ENCODE results near the gene SPINDOC.

Gene SPINDOC

GRCh38 chr11:63837027-63837688, 23.9 kb downstream of the SPINDOC start:
- Histone ChIP-seq H3K9me3 (ENCODE audit: control insufficient read depth in 1 of 2, low read length in 2 of 2) (no peaks in the 10 kb centered on the region), H3K4me1 (ENCODE audit: control insufficient read depth in 1 of 2, insufficient read depth in 2 of 2, low read length in 2 of 2) (peaks cover 26 to 29% of the 10 kb centered on the region in 2 donors), H3K4me3 (ENCODE audit: low read depth in 1 of 2, low read length in 2 of 2) (peak overlapping the region in 1 of 2 donors; percentile 66), H3K27ac (ENCODE audit: low read length) (no peak overlapping the region), H3K27me3 (ENCODE audit: low read depth, low read length) (no peaks in the 10 kb centered on the region), H3K36me3 (ENCODE audit: control insufficient read depth in 1 of 2, insufficient read depth in 2 of 2, low read length in 2 of 2) (peaks cover 0 to 4% of the 10 kb centered on the region in 2 donors)

DNA sequence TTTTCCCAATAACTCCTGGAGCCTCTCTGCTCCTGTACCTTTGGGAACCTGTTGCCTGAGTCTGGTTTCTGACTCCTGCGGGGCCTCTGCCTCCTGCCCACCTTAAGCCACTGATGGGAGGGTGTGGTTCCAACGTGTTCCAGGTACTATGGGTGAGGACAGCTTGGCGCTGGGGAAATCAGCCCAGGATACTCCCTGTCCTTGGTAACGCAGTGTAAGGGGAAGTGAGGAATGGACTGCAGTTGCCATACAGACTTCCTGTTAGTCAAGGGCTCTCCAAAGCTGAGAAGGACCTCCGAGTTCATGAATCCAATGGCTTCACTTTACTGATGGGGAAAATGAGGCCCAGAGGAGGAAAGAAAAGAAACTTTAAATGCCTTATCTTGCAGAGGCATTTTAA, 24.5 kb downstream of the SPINDOC start:
- Histone ChIP-seq H3K36me3 (ENCODE audit: control insufficient read depth in 1 of 2, insufficient read depth in 2 of 2, low read length in 2 of 2) (peaks cover 0 to 4% of the 10 kb centered on the region in 2 donors), H3K27ac (ENCODE audit: low read length) (peak overlapping the region; percentile 87), H3K4me1 (ENCODE audit: control insufficient read depth in 1 of 2, insufficient read depth in 2 of 2, low read length in 2 of 2) (peaks cover 30 to 35% of the 10 kb centered on the region in 2 donors), H3K9me3 (ENCODE audit: control insufficient read depth in 1 of 2, low read length in 2 of 2) (no peaks in the 10 kb centered on the region), H3K4me3 (ENCODE audit: low read depth in 1 of 2, low read length in 2 of 2) (peak overlapping the region in 1 of 2 donors; percentile 66), H3K27me3 (ENCODE audit: low read depth, low read length) (no peaks in the 10 kb centered on the region)

GRCh38 chr11:63838150-63838677, 25.0 kb downstream of the SPINDOC start:
- H3K4me3 ChIP-seq (ENCODE audit: low read depth in 1 of 2, low read length in 2 of 2): peak overlapping the region; percentile 66 to 94
- peak overlapping the region; percentile 87 for H3K27ac ChIP-seq (ENCODE audit: low read length)
- H3K36me3 ChIP-seq (ENCODE audit: control insufficient read depth in 1 of 2, insufficient read depth in 2 of 2, low read length in 2 of 2): peaks cover 0 to 4% of the 10 kb centered on the region in 2 donors
- H3K27me3 ChIP-seq (ENCODE audit: low read depth, low read length): no peaks in the 10 kb centered on the region
- H3K4me1 ChIP-seq (ENCODE audit: control insufficient read depth in 1 of 2, insufficient read depth in 2 of 2, low read length in 2 of 2): peaks cover 30 to 40% of the 10 kb centered on the region in 2 donors
- H3K9me3 ChIP-seq (ENCODE audit: control insufficient read depth in 1 of 2, low read length in 2 of 2): no peaks in the 10 kb centered on the region

- Histone ChIP-seq H3K4me1 (ENCODE audit: control insufficient read depth in 1 of 2, insufficient read depth in 2 of 2, low read length in 2 of 2) (peaks cover 30 to 46% of the 10 kb centered on the region in 2 donors), H3K36me3 (ENCODE audit: control insufficient read depth in 1 of 2, insufficient read depth in 2 of 2, low read length in 2 of 2) (peaks cover 0 to 7% of the 10 kb centered on the region in 2 donors), H3K9me3 (ENCODE audit: control insufficient read depth in 1 of 2, low read length in 2 of 2) (no peaks in the 10 kb centered on the region), H3K4me3 (ENCODE audit: low read depth in 1 of 2, low read length in 2 of 2) (peak within 1 kb of the TSS; percentile 92 to 94), H3K27me3 (ENCODE audit: low read depth, low read length) (no peaks in the 10 kb centered on the region), H3K27ac (ENCODE audit: low read length) (peak within 1 kb of the TSS; percentile 87)
Observed at GRCh38 chr11:63838678-63839507, 25.6 kb downstream of the SPINDOC start, which contains the start of gene MARK2. TSS of gene MARK2 (plus strand) at chr11:63839110. CDS start at chr11:63839507, 397 bp downstream.

DNA sequence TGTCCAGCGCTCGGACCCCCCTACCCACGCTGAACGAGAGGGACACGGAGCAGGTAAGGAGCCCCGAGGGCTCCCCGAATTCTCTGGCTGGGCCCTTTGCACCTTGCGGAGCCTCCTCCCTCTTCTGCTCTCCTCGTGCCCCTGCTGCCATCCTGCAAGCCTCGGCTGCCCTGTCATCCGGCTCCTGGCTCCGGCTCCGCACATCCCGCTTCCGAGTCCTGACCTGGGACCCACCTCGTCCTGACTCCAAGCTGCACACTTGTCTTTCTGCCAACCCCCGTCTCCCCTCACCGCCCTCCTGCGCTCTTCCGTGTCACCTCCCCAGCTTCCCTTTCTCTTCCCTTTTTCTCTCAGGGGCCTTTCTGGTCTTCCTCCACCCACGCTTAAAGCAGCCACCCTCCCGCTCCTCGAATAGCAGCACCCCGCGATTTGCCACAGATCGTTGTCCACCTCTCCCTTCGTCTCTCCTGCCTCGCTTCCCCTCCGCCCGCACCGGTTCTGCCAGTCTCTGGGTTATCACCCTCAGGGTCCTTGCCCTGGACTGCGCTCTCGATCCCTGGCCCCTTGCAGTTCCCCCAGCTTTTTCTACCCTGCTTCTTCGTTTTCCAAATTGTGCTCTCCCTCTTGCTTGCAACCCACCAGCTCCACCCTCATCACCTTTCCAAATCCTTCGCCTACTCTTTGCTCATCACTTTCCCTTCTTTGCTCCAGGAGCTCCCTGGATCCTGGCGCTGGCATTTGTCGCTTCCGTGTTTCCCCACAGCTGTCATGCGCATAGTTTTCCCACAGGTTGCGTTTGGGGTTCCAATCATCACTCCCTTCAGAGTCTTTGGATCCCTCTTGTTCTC, 26.5 kb downstream of the SPINDOC start:
- Histone ChIP-seq H3K36me3 (ENCODE audit: control insufficient read depth in 1 of 2, insufficient read depth in 2 of 2, low read length in 2 of 2) (peaks cover 0 to 9% of the 10 kb centered on the region in 2 donors), H3K27ac (ENCODE audit: low read length) (peak overlapping the region; percentile 69), H3K9me3 (ENCODE audit: control insufficient read depth in 1 of 2, low read length in 2 of 2) (no peaks in the 10 kb centered on the region), H3K4me1 (ENCODE audit: control insufficient read depth in 1 of 2, insufficient read depth in 2 of 2, low read length in 2 of 2) (peaks cover 34 to 48% of the 10 kb centered on the region in 2 donors), H3K27me3 (ENCODE audit: low read depth, low read length) (no peaks in the 10 kb centered on the region), H3K4me3 (ENCODE audit: low read depth in 1 of 2, low read length in 2 of 2) (peak overlapping the region; percentile 92 to 94)

GRCh38 chr11:63840356-63841060, 27.3 kb downstream of the SPINDOC start:
- H3K4me1 ChIP-seq (ENCODE audit: control insufficient read depth in 1 of 2, insufficient read depth in 2 of 2, low read length in 2 of 2): peaks cover 38 to 55% of the 10 kb centered on the region in 2 donors
- no peaks in the 10 kb centered on the region for H3K9me3 ChIP-seq (ENCODE audit: control insufficient read depth in 1 of 2, low read length in 2 of 2)
- peak overlapping the region; percentile 69 for H3K27ac ChIP-seq (ENCODE audit: low read length)
- H3K36me3 ChIP-seq (ENCODE audit: control insufficient read depth in 1 of 2, insufficient read depth in 2 of 2, low read length in 2 of 2): peaks cover 0 to 9% of the 10 kb centered on the region in 2 donors
- H3K27me3 ChIP-seq (ENCODE audit: low read depth, low read length): no peaks in the 10 kb centered on the region
- peak overlapping the region; percentile 92 to 94 for H3K4me3 ChIP-seq (ENCODE audit: low read depth in 1 of 2, low read length in 2 of 2)

- peak overlapping the region; percentile 69 for H3K27ac ChIP-seq (ENCODE audit: low read length)
- peak overlapping the region; percentile 92 to 94 for H3K4me3 ChIP-seq (ENCODE audit: low read depth in 1 of 2, low read length in 2 of 2)
- H3K27me3 ChIP-seq (ENCODE audit: low read depth, low read length): no peaks in the 10 kb centered on the region
Observed at GRCh38 chr11:63841554-63841953, 28.3 kb downstream of the SPINDOC start.

GRCh38 chr11:63843041-63843440, 29.8 kb downstream of the SPINDOC start:
- Histone ChIP-seq H3K27ac (ENCODE audit: low read length) (peak overlapping the region; percentile 58), H3K4me1 (ENCODE audit: control insufficient read depth in 1 of 2, insufficient read depth in 2 of 2, low read length in 2 of 2) (peaks cover 28 to 57% of the 10 kb centered on the region in 2 donors)

More at GRCh38 chr11:63841554-63841953, 28.3 kb downstream of the SPINDOC start:
- peaks cover 38 to 58% of the 10 kb centered on the region in 2 donors for H3K4me1 ChIP-seq (ENCODE audit: control insufficient read depth in 1 of 2, insufficient read depth in 2 of 2, low read length in 2 of 2)
- peaks cover 0 to 9% of the 10 kb centered on the region in 2 donors for H3K36me3 ChIP-seq (ENCODE audit: control insufficient read depth in 1 of 2, insufficient read depth in 2 of 2, low read length in 2 of 2)
- no peaks in the 10 kb centered on the region for H3K9me3 ChIP-seq (ENCODE audit: control insufficient read depth in 1 of 2, low read length in 2 of 2)

DNA sequence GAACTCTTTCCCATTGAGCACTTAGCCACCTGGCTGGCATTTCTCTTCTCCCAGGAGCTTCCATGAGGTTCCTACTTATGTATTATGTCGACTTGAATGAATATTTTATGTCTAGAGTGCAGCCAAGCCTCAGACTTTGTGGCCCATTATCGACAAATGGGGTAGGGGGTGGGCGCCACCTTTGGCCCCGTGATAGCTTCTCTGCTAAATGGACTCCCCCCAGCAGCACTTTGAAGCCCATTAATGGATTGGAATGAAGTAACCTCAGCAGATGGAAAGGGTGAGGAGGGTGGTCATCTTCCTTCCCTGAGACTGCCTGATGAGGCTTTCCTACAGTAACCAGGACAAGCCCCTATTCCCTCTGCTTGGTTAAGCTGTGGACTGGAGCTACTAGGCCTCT, 31.6 kb downstream of the SPINDOC start:
- Histone ChIP-seq H3K9me3 (ENCODE audit: control insufficient read depth in 1 of 2, low read length in 2 of 2) (no peaks in the 10 kb centered on the region), H3K27me3 (ENCODE audit: low read depth, low read length) (no peaks in the 10 kb centered on the region), H3K4me3 (ENCODE audit: low read depth in 1 of 2, low read length in 2 of 2) (no peak overlapping the region), H3K4me1 (ENCODE audit: control insufficient read depth in 1 of 2, insufficient read depth in 2 of 2, low read length in 2 of 2) (peaks cover 24 to 55% of the 10 kb centered on the region in 2 donors), H3K36me3 (ENCODE audit: control insufficient read depth in 1 of 2, insufficient read depth in 2 of 2, low read length in 2 of 2) (peaks cover 0 to 9% of the 10 kb centered on the region in 2 donors), H3K27ac (ENCODE audit: low read length) (no peak overlapping the region)

More at GRCh38 chr11:63843041-63843440, 29.8 kb downstream of the SPINDOC start:
- no peaks in the 10 kb centered on the region for H3K27me3 ChIP-seq (ENCODE audit: low read depth, low read length)
- H3K9me3 ChIP-seq (ENCODE audit: control insufficient read depth in 1 of 2, low read length in 2 of 2): no peaks in the 10 kb centered on the region
- no peak overlapping the region for H3K4me3 ChIP-seq (ENCODE audit: low read depth in 1 of 2, low read length in 2 of 2)
- peaks cover 0 to 9% of the 10 kb centered on the region in 2 donors for H3K36me3 ChIP-seq (ENCODE audit: control insufficient read depth in 1 of 2, insufficient read depth in 2 of 2, low read length in 2 of 2)

DNA sequence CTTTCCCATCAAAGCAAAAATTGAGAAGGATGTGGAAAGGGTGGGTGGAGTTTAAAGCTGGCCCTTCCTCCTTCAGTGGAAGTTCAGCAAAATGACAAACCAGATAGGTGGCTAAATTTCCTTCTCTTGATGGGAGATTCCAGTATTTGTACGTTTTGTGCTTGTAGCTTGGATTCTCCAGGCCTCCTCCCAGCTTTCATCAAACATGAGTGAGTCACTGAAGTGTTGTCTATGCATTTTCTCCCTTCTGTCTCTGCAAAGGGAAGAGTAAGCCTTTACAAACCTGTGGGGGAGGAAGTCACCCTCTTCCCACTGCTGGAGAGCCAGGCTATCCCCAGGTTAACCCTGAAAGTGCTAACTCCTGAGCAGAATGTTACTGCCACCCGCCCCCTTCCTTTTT, 32.0 kb downstream of the SPINDOC start:
- Histone ChIP-seq H3K9me3 (ENCODE audit: control insufficient read depth in 1 of 2, low read length in 2 of 2) (no peaks in the 10 kb centered on the region), H3K4me3 (ENCODE audit: low read depth in 1 of 2, low read length in 2 of 2) (no peak overlapping the region), H3K27me3 (ENCODE audit: low read depth, low read length) (no peaks in the 10 kb centered on the region), H3K4me1 (ENCODE audit: control insufficient read depth in 1 of 2, insufficient read depth in 2 of 2, low read length in 2 of 2) (peaks cover 24 to 54% of the 10 kb centered on the region in 2 donors), H3K36me3 (ENCODE audit: control insufficient read depth in 1 of 2, insufficient read depth in 2 of 2, low read length in 2 of 2) (peaks cover 0 to 9% of the 10 kb centered on the region in 2 donors), H3K27ac (ENCODE audit: low read length) (no peak overlapping the region)
